Fibroblast of skin of right quadriceps (primary cell): ENCODE measurements around the gene FAM228B.
"Not testable (repeated sequence)": the region's sequence is repeated elsewhere in the genome, so short reads cannot be mapped to it uniquely, and the experiment has no call there.

Source experiments
- DNase-seq: peaks from one replicate; pipeline ENCODE4 v3.0.0-alpha.2; 2013

Gene FAM228B

GRCh38 chr2:24162494-24162893, 39.2 kb downstream of the FAM228B start:
- DNase-seq: no peak

- no peak for DNase-seq
These were observed 39.9 kb downstream of the FAM228B start for GRCh38 chr2:24163186-24163585.

DNA sequence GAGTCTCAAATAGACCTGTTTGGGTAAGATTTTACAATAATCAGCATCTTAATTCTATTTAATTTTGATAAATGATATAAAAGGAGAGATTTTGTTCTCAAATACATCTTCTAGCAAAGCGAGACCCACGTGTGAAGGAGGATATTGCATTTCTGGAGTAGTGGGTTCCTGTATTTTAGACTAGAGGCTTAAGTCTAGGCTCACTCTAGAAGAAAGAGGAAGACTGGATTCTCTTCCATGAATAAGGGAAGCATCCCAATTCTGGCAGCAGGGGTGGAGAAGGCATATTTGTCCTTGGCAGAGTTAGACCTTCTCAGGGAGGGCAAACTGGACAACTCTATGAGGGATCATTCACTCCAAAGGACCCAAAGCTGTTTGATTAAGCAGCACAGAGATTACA, 40.3 kb downstream of the FAM228B start:
- no peak for DNase-seq

- DNase-seq: no peak
These were observed 41.2 kb downstream of the FAM228B start for GRCh38 chr2:24164416-24164973.

- no peak for DNase-seq
These were observed 45.8 kb downstream of the FAM228B start for GRCh38 chr2:24169023-24169422.

DNA sequence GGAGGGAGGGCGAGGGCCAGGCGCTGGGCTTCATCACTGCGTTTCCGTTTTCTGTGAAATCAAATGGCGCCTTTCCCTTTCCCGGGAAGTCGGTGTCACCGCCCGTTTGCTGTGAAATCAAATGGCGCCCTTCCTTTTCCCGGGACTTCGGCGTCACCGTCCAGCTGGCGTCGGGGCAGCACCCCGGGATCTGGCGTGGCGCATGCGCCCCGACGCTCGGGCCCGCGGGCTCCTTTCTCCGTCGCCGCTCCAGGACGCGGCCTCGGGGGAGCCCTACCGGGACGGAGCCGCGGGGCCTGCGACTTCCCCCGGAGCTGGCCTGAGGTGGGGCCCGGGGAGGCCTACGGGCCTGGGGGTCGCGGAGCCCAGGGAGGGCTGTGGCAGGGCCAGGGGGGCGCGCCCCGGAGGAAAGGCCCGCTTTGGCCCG, 51.6 kb downstream of the FAM228B start, which contains the start of gene FAM228A:
Gene FAM228A, plus strand, starts transcription at position 203 of the 427 bp plus-strand sequence. CDS start 428 bp downstream, outside the sequence.
- no peak for DNase-seq

DNA sequence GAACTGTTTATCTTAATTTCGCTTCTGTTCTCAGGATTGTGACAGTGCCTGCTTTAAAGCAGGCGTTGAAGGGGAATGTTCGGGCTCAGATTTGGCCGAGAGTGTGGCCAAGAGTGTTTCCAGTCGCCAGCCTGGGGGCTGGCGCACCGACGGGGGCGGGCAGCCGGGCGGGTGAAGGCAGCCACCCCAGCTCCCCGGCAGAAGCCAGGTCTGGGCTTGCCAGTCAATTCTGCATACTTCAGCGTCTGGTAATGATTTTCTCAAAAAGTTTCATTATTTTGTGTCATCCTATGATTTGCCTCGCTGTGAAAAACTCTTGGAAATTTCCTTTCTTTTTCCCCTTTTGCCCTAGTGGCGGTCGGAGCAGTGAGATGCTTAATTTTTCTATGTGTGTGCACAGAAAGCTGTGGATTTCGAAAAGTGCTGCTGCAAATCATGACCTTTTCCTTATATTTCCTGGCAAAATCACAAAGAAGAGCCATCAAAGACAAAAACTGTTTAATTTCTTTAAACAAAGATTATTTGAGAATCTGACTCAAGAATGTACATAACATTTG, 52.4 kb downstream of the FAM228B start:
- no peak for DNase-seq

GRCh38 chr2:24176326-24176725, 53.1 kb downstream of the FAM228B start:
- no peak for DNase-seq

DNA sequence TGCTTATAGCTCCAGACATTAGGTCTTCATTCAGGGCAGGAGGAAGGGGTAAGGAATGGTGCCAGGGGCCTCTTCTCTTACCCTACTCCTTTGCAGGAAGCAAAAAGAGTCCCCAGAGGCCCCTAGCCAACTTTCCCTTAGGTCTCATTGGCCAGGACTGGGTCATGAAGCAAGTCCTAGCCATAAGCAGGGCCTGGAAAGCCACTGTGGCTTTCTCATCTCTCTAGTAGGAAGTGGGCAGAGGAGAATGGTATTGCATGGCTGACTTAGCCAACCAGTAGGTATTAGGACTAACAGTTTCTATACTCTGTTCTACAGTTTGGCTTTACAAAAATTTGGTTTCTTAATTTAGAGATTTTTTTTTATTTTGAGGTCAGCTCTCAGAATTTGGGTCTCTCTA, 56.4 kb downstream of the FAM228B start:
- no peak for DNase-seq

DNA sequence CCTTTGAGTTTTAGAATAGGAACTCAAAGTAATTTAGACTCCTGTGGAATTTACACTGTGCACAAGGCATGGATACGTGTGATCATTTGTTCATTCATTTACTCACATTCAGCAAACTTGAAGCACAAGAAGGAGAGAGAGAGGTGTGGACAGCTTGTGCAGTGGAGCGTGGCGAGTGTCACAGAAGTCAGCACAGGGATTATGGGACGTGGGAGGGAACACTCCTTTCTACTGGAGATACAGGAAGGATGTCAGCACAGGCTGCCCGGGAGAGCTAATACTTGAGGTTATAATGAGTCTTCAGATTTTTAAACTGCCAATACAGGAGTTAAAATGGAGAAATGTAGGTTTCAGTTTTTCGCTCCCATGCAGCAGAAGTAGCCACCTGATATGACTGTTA, 58.6 kb downstream of the FAM228B start:
- no peak for DNase-seq

GRCh38 chr2:24182507-24182906, 59.2 kb downstream of the FAM228B start:
- DNase-seq: no peak

DNA sequence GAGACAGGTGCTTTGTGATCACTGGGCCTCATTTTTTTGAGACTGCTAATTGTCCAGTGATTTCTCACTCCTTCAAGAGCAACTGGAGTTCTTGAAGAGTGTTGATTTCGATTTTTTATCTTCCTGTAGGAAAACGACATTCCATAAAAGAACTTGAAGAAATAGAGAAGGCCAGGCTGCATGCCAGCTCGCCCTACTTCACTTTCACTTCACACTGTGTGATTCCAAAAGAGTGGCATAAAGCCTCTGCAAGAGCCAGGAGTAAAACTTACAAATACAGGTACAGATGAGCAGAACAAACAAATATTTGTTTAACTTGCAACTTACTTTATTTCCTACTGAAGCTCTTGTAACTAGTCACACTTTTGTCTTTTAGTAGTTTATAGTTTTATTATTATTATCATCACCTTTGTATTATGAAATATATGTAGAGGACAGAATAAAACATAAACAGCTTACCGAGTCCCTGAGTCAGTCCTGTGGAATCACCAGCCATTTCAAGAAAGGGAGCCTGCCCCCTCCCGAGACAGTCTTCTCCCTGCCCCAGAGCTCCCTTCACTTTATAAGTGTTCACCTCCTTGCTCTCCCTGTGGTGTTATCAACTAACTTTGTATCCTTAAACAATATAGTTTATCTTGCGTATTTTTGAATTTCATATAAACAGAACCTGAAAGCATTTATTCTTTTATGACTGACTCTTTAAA, 60.2 kb downstream of the FAM228B start:
- DNase-seq: no peak

GRCh38 chr2:24189551-24189950, 66.3 kb downstream of the FAM228B start:
- no peak for DNase-seq

GRCh38 chr2:24190503-24190902, 67.2 kb downstream of the FAM228B start:
- DNase-seq: no peak

GRCh38 chr2:24191156-24191555, 67.9 kb downstream of the FAM228B start:
- DNase-seq: no peak

- DNase-seq: no peak
These were observed 68.6 kb downstream of the FAM228B start for GRCh38 chr2:24191848-24192247.

DNA sequence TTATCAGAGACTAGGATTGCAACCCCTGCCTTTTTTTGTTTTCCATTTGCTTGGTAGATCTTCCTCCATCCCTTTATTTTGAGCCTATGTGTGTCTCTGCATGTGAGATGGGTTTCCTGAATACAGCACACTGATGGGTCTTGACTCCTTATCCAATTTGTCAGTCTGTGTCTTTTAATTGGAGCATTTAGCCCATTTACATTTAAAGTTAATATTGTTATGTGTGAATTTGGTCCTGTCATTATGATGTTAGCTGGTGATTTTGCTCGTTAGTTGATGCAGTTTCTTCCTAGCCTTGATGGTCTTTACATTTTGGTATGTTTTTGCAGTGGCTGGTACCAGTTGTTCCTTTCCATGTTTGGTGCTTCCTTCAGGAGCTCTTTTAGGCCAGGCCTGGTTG, 73.9 kb downstream of the FAM228B start:
- not testable (repeated sequence) for DNase-seq

- no peak for DNase-seq
These were observed 76.8 kb downstream of the FAM228B start for GRCh38 chr2:24199968-24200590.

DNA sequence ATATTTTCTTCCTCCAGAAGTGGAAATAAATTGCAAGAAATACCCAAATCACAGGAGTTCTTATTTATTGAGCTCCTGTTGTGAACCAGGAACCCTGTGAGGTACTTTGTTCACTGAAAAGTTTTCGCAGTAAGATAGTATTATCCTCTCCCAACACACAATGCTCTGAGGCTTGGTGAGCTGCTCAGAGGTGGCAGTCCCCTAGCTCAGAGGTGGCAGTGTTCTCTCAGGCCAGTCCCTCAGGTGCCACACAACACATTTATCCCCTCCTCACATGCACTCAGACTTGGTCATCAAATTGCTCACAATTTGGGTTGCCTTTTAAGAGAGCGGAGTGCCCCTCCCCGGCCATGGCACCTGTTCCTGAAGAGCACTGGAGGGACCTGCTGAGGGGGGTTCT, 77.5 kb downstream of the FAM228B start:
- DNase-seq: no peak

DNA sequence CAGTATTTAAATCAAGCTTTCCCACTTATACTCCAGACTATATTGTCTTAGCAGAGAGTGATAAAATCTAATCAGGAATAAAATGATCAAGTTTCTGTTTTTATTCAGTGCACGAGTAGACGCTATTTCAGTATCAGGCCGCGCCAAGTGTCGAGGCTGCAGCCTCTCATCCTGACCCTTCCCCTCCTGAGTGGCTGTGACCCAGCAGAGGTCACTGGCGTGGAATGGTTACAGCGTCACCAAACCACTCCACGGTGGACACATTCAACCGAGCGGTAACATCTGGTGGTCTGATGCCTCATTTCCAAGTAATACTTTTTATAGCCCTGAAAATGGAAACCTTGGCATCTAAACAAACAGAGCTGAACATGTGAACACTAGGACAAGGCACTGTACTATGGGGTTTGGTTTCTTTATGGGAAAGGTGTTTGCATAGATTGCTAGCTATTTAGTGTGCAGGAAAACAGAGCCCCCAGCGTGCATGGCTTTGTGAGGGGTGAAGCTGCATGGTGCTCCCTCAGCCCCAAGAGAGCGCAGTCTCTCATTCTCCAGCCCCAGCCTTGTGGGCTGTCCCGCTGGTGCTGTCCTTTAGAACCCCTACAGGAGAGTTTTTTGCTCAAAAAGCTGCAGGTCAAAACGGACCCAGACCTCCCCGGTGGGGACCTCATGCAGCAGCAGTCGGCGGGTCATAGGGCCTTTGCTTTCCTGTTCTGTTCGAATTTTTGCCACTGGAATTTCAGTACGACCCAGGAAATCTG, 79.9 kb downstream of the FAM228B start:
- no peak for DNase-seq

DNA sequence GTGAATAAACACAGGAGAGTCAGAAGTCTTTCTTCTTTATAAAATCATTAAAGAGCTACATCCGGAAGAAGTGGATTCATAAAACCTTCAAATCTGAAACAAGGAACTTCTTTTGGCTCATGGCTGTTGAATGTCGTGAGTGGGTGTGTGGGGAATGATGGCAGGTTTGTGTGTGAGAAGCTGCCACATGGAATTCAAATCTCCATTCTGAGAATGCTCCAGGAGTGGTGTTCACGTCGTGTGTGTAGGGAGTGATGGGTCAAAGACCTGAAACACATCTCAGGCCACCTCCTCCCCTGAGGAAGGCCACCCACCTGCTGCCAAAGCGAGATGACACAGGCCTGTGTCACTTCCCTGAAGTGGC, 80.5 kb downstream of the FAM228B start:
- no peak for DNase-seq

DNA sequence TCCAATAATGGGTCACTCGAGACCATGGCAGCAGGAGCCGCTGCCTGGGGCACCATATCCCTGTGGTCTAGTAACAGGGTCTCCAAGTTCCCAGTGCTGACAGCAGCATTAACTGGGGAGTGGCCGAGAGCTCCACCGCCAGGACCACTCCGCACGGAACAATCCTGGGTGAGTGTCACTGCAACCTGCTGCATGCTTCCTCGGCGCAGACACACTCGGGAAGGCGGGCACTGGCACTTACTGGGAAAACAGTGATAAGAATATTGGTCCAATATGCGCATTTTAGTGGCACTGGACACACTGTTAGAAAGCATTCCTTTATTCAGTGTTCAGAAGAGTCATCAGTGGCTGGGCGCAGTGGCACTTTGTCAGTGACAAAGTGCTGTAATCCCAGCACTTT, 81.2 kb downstream of the FAM228B start:
- no peak for DNase-seq

DNA sequence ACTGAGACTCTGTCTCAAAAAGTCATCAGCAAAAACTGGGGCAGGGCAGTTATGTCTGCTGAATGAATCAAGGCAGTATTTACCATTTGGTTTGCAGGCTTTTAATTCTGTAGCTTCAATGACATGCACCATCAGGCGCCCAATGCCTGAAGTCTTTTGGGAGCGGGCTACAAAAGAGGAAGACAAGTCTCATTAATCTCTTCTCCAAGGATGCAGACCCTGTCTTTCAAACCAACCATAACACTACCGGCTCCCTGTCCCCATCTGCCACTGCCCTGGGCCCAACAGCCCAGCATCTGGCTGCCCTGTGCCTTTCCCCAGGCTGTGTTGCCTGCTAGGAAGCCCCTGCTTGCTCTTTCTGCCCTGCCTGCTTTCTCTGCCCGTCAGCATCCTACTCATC, 81.9 kb downstream of the FAM228B start:
- DNase-seq: no peak
